Thyroid gland (tissue), 4 donors: Measurements from ENCODE around the gene POU2AF3. TPM values are rescaled to one million over a fixed set of nuclear protein-coding genes. Genes with fewer than 3 reads are reported as not detected.

Source experiments
- DNase-seq, 2 donors: peaks; one replicate each; pipeline ENCODE4 v3.0.0-alpha.2; 2019
- H3K27ac ChIP-seq, 3 donors: fragments of 200-600 bp; sonication (generic); 1 replicate in 2 of 3; 2 replicates in 1 of 3; pipeline ENCODE4 v1.5.1; 2016 to 2019; ENCODE audit warnings: mild to moderate bottlenecking in 1 of 3, moderate library complexity in 1 of 3
- H3K27me3 ChIP-seq: fragments of 200-600 bp; sonication (generic); one replicate; pipeline ENCODE4 v1.5.1; 2019
- H3K36me3 ChIP-seq, 2 donors: fragments of 200-600 bp; sonication (generic); one replicate each; pipeline ENCODE4 v1.5.1; 2016 to 2019
- H3K4me1 ChIP-seq, 2 donors: fragments of 200-600 bp; sonication (generic); one replicate each; pipeline ENCODE4 v1.5.1; 2017 to 2019
- H3K4me3 ChIP-seq, 3 donors: fragments of 200-600 bp; sonication (generic); replicated peaks in 1 of 3; 1 replicate in 2 of 3; 2 replicates in 1 of 3; pipeline ENCODE4 v1.5.1; 2016; ENCODE audit warnings: mild to moderate bottlenecking in 1 of 3
- H3K9me3 ChIP-seq: fragments of 200-600 bp; sonication (generic); one replicate; pipeline ENCODE4 v1.5.1; 2017
- CTCF ChIP-seq, 6 experiments: fragments of 200-600 bp in 3 of 6; fragments of 450-650 bp in 3 of 6; sonication (generic) in 3 of 6; IDR thresholded peaks; one replicate each; pipeline ENCODE4 v1.5.1; 2016 to 2019; ENCODE audit warnings: antibody characterized with exemption in 6 of 6, mild to moderate bottlenecking in 2 of 6, inconsistent platforms in 1 of 6, moderate library complexity in 1 of 6
- POLR2A ChIP-seq, 2 donors: fragments of 450-650 bp; IDR thresholded peaks; one replicate each; pipeline ENCODE4 v1.6.1; 2017; ENCODE audit warnings: antibody characterized with exemption in 2 of 2, mild to moderate bottlenecking in 2 of 2, moderate library complexity in 1 of 2
- WGBS, 2 donors: methylation state at CpG; one replicate each; pipeline ENCODE4 v1.1.5; 2017; 5-methylcytosine and 5-hydroxymethylcytosine counted together
- intact Hi-C: fragments of 100-400 bp; cut with DNase I; formaldehyde crosslinking; loops from one replicate; pipeline ENCODE4 v1.15.1; 2023
- total RNA-seq, 4 donors: library from RNA; depleted of rRNA; stranded (reverse); fragments of >200 nt; gene quantifications; one replicate each; pipeline ENCODE4 v1.2.3, GENCODE V29; 2016

The POU2AF3 gene
- total RNA-seq, 4 donors from 2014 or later = 2.0 to 5.0 (median 4.6) TPM; not detected in 1

- intact Hi-C loops = no loop called here
- TF ChIP-seq POLR2A (IDR thresholded peaks at IDR 0.05) (no peak), CTCF (IDR thresholded peaks at IDR 0.05) (no peak)
These were observed 29.0 kb upstream of the POU2AF3 start for GRCh38 chr11:111269146-111269868.

GRCh38 chr11:111272420-111272819, 25.9 kb upstream of the POU2AF3 start:
- Histone ChIP-seq H3K27me3 (no peaks in the 10 kb centered on the region), H3K27ac (no peak overlapping the region), H3K4me3 (no peak overlapping the region), H3K9me3 (no peaks in the 10 kb centered on the region), H3K36me3 (no peaks in the 10 kb centered on the region), H3K4me1 (peaks cover 0 to 6% of the 10 kb centered on the region in 2 donors)
- TF ChIP-seq CTCF (IDR thresholded peaks at IDR 0.05) (no peak), POLR2A (IDR thresholded peaks at IDR 0.05) (no peak)
- intact Hi-C loops = no loop called here
- no peak for DNase-seq
- 88 to 94% methylated on average over 3 of the region's 3 CpGs for WGBS, 2 donors

More at GRCh38 chr11:111269146-111269868, 29.0 kb upstream of the POU2AF3 start:
- no peaks in the 10 kb centered on the region for H3K9me3 ChIP-seq
- H3K4me1 ChIP-seq = peaks cover 0 to 6% of the 10 kb centered on the region in 2 donors
- DNase-seq = no peak
- no peak overlapping the region for H3K27ac ChIP-seq
- H3K4me3 ChIP-seq = no peak overlapping the region
- 72 to 76% methylated on average over 5 of the region's 5 CpGs for WGBS, 2 donors
- no peaks in the 10 kb centered on the region for H3K27me3 ChIP-seq
- no peaks in the 10 kb centered on the region for H3K36me3 ChIP-seq

GRCh38 chr11:111282562-111283075, 15.7 kb upstream of the POU2AF3 start:
- Histone ChIP-seq H3K36me3 (no peaks in the 10 kb centered on the region), H3K27ac (no peak overlapping the region), H3K4me3 (no peak overlapping the region), H3K9me3 (no peaks in the 10 kb centered on the region), H3K4me1 (no peaks in the 10 kb centered on the region), H3K27me3 (no peaks in the 10 kb centered on the region)
- intact Hi-C loops = loop anchor here (5.0 kb wide), 2 partner anchors 140 to 165 kb away; no protein-coding TSS in a partner anchor
- TF ChIP-seq POLR2A (IDR thresholded peaks at IDR 0.05) (no peak), CTCF (IDR thresholded peaks at IDR 0.05) (no peak)
- DNase-seq = no peak
- WGBS, 2 donors = 70 to 73% methylated on average over 3 of the region's 3 CpGs

GRCh38 chr11:111283945-111284481, 14.3 kb upstream of the POU2AF3 start:
- WGBS, 2 donors = 86 to 95% methylated on average over 30 to 33 of the region's 33 CpGs
- Histone ChIP-seq H3K4me3 (no peak overlapping the region), H3K27me3 (no peaks in the 10 kb centered on the region), H3K4me1 (no peaks in the 10 kb centered on the region), H3K36me3 (no peaks in the 10 kb centered on the region), H3K9me3 (no peaks in the 10 kb centered on the region), H3K27ac (no peak overlapping the region)
- intact Hi-C loops = loop anchor here (5.0 kb wide), 2 partner anchors 138 to 163 kb away; no protein-coding TSS in a partner anchor
- no peak for DNase-seq
- no peak for TF ChIP-seq POLR2A (IDR thresholded peaks at IDR 0.05)
- TF ChIP-seq CTCF (IDR thresholded peaks at IDR 0.05) = no peak
